AG04449 (cell line): Measurements from ENCODE around the gene SBF2.
"Not testable (repeated sequence)": the region's sequence is repeated elsewhere in the genome, so short reads cannot be mapped to it uniquely, and the experiment has no call there.

Experiments used
- CTCF ChIA-PET: fragments of 350-600 bp; formaldehyde crosslinking; extraction: SDS; loops from one replicate; lab custom pipeline; 2021; ENCODE audit warnings: antibody characterized with exemption; lab: Yijun Ruan, JAX
- POLR2A ChIA-PET: fragments of 400-600, 350-600 bp; formaldehyde crosslinking; extraction: SDS; loops from one replicate; lab custom pipeline; 2020; ENCODE audit warnings: antibody characterized with exemption, inconsistent platforms; lab: Yijun Ruan, JAX
- DNase-seq: peaks from one replicate; pipeline ENCODE4 v3.0.0-alpha.2; 2010; ENCODE audit warnings: low read depth, low spot score
- H3K4me3 ChIP-seq: 2 replicates; pipeline ENCODE4 v1.5.1; 2011; ENCODE audit warnings: low read depth, mild to moderate bottlenecking, control low read depth, low read length
- CTCF ChIP-seq: IDR thresholded peaks from one replicate; pipeline ENCODE4 v1.5.1; 2011; ENCODE audit warnings: mild to moderate bottlenecking, moderate library complexity, low read length, control low read depth, inconsistent platforms; ENCODE audit not compliant: insufficient read depth; ENCODE audit errors: missing control alignments

The SBF2 gene

DNA sequence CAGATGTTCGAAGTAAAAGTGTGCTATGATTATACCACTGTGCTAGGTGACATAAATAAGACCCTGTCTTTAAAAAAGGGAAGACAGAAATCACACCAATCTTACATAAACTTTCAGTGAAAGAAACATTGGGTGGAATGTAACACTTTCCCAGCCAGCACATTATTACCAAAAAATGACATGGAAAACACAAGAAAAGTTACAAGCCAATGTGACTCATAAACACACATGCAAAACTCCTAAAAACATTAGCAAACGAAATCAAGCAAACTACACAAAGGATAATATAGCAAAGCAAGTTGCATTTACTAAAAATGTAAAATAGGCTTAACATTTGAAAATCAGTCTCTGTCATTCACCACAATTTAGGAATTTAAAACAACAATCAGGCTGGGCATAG lies 47.0 kb downstream of the SBF2 start:
- no peak overlapping the region for H3K4me3 ChIP-seq
- no peak for DNase-seq
- no peak for TF ChIP-seq CTCF
- ChIA-PET CTCF (no interaction called here), POLR2A (no interaction called here)

DNA sequence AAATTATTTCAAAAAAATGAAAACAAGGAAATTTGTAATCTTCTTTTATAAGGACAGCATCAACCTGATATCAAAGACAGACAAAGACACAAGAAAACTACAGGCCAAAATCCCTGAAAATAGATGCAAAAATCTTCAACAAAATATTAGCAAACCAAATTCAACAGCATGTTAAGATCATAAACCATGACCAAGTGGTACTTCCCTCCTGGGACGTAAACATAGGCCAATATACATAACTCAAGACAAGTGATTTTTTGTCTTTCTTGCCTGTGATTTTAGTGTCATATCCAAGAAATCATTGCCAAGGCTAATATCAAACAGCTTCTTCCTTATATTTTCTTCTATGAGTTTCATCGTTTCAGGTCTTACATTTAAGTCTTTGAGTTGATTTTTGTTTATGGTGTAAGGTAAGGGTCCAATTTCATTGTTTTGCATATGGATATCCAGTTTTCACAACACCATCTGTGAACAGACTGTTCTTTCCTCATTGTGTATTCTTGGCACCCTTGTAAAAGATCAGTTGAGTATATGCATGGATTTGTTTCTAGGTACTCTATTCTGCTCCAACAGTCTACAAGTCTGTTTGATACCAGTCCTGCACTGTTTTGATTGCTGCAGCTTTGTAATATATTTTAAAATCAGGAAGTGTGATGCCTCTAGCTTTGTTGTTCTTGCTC lies 50.0 kb downstream of the SBF2 start:
- TF ChIP-seq CTCF = no peak
- no peak overlapping the region for H3K4me3 ChIP-seq
- POLR2A ChIA-PET = no interaction called here
- no peak for DNase-seq
- CTCF ChIA-PET = interaction anchor here (1.2 to 1.5 kb wide), 2 partner anchors 8 to 34 kb away, joined by 3 read pairs; no protein-coding TSS in a partner anchor

DNA sequence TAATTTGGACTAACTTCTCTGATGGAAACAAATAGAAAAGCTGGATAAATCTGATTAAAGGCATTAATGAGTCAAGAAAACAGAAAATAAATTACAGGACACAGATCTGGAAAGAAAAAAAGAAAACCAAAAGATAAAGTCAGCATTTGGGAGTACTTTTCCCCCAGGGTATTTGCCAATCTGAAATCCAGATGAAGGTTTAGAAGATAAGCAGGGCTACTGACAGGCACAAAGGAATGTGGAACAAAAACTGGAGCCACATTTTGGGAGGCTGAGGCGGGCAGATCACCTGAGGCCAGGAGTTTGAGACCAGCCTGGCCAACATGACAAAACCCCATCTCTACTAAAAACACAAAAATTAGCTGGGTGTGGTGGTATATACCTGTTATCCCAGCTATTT lies 57.2 kb downstream of the SBF2 start:
- no peak for TF ChIP-seq CTCF
- no peak for DNase-seq
- no peak overlapping the region for H3K4me3 ChIP-seq
- CTCF ChIA-PET = interaction anchor here (0.7 kb wide), 1 partner anchor 28 kb away, joined by 3 read pairs; no protein-coding TSS in a partner anchor
- POLR2A ChIA-PET = no interaction called here

DNA sequence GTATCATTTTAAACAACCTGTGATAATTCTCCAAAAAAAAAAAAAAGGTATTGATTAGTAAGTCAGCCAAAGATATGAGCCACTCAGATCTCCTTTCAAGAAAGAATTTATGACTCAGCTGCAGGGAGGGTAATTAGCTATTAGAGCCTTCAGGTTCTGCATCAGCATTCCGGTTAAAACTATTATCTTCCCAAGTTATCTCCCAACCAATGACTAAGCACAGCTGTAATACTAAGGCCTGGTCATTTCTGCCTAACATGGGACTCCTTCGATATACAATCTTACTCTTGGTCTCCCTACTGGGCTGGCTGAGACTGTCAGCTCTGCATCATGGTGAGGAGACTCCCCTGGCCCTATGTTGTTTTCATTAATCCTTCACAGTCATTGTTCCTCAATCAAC lies 60.4 kb downstream of the SBF2 start:
- peak; percentile 70 for DNase-seq
- TF ChIP-seq CTCF = no peak
- ChIA-PET POLR2A (interaction anchor here (0.6 to 1.8 kb wide), 4 partner anchors 34 to 446 kb away, joined by 3 to 13 read pairs (median 6); partner anchors contain the start of gene ADM), CTCF (interaction anchor here (1.0 to 4.3 kb wide), 5 partner anchors 9 to 29 kb away, joined by 3 to 35 read pairs (median 3); no protein-coding TSS in a partner anchor)
- H3K4me3 ChIP-seq = no peak overlapping the region

DNA sequence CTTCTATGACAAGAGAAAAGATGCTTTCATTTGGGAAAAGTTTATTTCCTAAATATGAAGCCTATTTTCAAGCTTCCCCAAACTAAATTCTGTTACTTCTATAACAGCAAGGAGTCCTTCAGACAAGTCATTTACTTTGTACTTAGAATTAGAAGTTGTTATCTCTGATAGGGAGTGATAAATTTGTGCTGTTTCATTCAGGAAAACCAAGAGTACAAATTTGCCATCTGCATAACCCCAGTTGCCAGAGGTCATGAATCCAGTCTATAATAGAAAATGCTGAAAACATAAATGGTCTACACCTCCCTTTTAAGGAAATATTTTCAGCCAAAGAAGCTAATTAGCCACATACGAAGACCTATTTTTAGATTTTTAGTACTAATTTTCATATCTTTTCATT lies 61.3 kb downstream of the SBF2 start:
- DNase-seq = no peak
- ChIA-PET POLR2A (interaction anchor here (0.7 to 1.8 kb wide), 2 partner anchors 73 to 445 kb away, joined by 6 to 13 read pairs; partner anchors contain the start of gene ADM), CTCF (interaction anchor here (1.3 to 4.3 kb wide), 3 partner anchors 9 to 24 kb away, joined by 3 to 35 read pairs (median 3); no protein-coding TSS in a partner anchor)
- no peak for TF ChIP-seq CTCF
- H3K4me3 ChIP-seq = no peak overlapping the region

DNA sequence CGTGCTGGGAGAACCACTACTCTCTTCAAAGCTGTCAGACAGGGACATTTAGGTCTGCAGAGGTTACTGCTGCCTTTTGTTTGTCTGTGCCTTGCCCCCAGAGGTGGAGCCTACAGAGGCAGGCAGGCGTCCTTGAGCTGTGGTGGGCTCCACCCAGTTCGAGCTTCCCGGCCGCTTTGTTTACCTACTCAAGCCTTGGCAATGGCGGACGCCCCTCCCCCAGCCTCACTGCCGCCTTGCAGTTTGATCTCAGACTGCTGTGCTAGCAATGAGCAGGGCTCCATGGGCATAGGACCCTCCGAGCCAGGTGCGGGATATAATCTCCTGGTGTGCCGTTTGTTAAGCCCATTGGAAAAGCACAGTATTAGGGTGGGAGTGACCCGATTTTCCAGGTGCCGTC lies 62.2 kb downstream of the SBF2 start:
- H3K4me3 ChIP-seq, POLR2A ChIA-PET, DNase-seq: not testable (repeated sequence)
- CTCF ChIA-PET = interaction anchor here (1.3 to 1.7 kb wide), 2 partner anchors 8 to 30 kb away, joined by 3 read pairs; no protein-coding TSS in a partner anchor

GRCh38 chr11:10225553-10225952 lies 68.5 kb downstream of the SBF2 start:
- CTCF ChIA-PET = interaction anchor here (1.2 kb wide), 1 partner anchor 18 kb away, joined by 5 read pairs; no protein-coding TSS in a partner anchor
- DNase-seq = no peak
- POLR2A ChIA-PET = no interaction called here
- H3K4me3 ChIP-seq = no peak overlapping the region
- no peak for TF ChIP-seq CTCF
